Lower leg skin (tissue), 3 donors: ENCODE measurements around the gene PDE4A.

Source experiments
- POLR2A ChIP-seq, 2 donors: fragments of 450-650 bp; IDR thresholded peaks; one replicate each; pipeline ENCODE4 v1.6.1; 2016 to 2017; ENCODE audit warnings: antibody characterized with exemption in 2 of 2, mild to moderate bottlenecking in 1 of 2, moderate library complexity in 1 of 2
- TF ChIP-seq, protein P1 (sequence below), 3 donors: fragments of 450-650 bp; IDR thresholded peaks; one replicate each; pipeline ENCODE4 v1.5.1; 2016; ENCODE audit warnings: antibody characterized with exemption in 3 of 3, mild to moderate bottlenecking in 3 of 3, moderate library complexity in 2 of 3

DNA sequence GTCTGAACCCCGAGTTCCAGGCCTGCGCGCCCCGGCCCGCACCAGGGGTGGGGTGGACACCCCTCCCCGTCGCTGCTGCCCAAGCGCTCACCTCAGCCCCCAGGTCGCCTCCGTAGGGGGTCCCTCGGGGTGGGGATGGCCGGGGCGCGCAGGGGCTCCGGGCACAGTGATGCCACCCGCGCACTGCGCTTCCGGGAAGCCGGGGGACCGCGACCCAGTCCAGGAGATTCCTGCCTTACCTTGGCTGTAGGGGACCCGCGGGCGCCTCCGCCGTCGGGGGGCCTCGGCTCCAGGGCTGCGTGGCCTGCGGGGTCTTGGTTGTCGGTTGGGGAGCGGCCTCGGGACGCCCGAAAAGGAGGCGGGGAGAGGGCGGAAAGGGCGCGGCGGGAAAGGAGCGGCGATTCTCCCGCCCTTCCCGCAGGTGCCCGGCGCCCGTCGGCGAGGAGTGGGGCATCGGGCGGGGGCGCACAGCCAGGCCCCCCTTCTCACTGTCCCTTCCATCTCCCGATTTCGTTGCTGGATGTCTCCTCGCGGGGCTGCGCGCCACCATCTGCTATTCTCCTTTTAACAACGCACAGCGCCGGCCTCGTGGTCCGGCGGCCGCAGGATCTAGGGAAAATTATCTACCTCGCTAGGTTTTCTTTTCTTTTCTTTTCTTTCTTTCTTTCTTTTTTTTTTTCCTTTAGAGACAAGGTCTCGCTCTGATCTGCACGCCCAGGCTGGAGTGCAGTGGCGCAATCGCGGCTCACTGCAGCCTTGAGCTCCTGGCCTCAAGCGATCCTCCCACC, 82.9 kb downstream of the PDE4A start, which contains the start of gene KEAP1:
- TF ChIP-seq, protein P1, sequence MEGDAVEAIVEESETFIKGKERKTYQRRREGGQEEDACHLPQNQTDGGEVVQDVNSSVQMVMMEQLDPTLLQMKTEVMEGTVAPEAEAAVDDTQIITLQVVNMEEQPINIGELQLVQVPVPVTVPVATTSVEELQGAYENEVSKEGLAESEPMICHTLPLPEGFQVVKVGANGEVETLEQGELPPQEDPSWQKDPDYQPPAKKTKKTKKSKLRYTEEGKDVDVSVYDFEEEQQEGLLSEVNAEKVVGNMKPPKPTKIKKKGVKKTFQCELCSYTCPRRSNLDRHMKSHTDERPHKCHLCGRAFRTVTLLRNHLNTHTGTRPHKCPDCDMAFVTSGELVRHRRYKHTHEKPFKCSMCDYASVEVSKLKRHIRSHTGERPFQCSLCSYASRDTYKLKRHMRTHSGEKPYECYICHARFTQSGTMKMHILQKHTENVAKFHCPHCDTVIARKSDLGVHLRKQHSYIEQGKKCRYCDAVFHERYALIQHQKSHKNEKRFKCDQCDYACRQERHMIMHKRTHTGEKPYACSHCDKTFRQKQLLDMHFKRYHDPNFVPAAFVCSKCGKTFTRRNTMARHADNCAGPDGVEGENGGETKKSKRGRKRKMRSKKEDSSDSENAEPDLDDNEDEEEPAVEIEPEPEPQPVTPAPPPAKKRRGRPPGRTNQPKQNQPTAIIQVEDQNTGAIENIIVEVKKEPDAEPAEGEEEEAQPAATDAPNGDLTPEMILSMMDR (IDR thresholded peaks at IDR 0.05) = no peak
- no peak for TF ChIP-seq POLR2A (IDR thresholded peaks at IDR 0.05)
